ENCODE measurements around the gene NME1. TPM values are rescaled to one million over a fixed set of nuclear protein-coding genes. Genes with fewer than 3 reads are reported as not detected.

Gene NME1
- total and polyA plus RNA-seq, 3 donors from 2014 or later: 37.3 to 53.7 (median 52.3) TPM

- H3K4me3 ChIP-seq: no peak overlapping the region
- no peaks in the 10 kb centered on the region for H3K27me3 ChIP-seq
- H3K27ac ChIP-seq: no peak overlapping the region
- intact Hi-C loops (cut with DNase I; ENCODE audit: low total_unique reads): no loop called here
- TF ChIP-seq, protein P1, sequence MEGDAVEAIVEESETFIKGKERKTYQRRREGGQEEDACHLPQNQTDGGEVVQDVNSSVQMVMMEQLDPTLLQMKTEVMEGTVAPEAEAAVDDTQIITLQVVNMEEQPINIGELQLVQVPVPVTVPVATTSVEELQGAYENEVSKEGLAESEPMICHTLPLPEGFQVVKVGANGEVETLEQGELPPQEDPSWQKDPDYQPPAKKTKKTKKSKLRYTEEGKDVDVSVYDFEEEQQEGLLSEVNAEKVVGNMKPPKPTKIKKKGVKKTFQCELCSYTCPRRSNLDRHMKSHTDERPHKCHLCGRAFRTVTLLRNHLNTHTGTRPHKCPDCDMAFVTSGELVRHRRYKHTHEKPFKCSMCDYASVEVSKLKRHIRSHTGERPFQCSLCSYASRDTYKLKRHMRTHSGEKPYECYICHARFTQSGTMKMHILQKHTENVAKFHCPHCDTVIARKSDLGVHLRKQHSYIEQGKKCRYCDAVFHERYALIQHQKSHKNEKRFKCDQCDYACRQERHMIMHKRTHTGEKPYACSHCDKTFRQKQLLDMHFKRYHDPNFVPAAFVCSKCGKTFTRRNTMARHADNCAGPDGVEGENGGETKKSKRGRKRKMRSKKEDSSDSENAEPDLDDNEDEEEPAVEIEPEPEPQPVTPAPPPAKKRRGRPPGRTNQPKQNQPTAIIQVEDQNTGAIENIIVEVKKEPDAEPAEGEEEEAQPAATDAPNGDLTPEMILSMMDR (IDR thresholded peaks at IDR 0.05): no peak
- TF ChIP-seq POLR2A (IDR thresholded peaks at IDR 0.05): no peak
- no peak for DNase-seq
- WGBS, 2 donors: 84% methylated on average over 4 of the region's 4 CpGs
- H3K36me3 ChIP-seq (ENCODE audit: low read depth, missing control alignments): no peaks in the 10 kb centered on the region
- H3K9me3 ChIP-seq: no peaks in the 10 kb centered on the region
- H3K4me1 ChIP-seq: peaks cover 3% of the 10 kb centered on the region
Measured at GRCh38 chr17:51147650-51148049, 5.7 kb upstream of the NME1 start.

GRCh38 chr17:51149163-51149562 is 4.2 kb upstream of the NME1 start:
- H3K9me3 ChIP-seq: no peaks in the 10 kb centered on the region
- no peaks in the 10 kb centered on the region for H3K27me3 ChIP-seq
- H3K4me3 ChIP-seq: no peak overlapping the region
- TF ChIP-seq, protein P1 (IDR thresholded peaks at IDR 0.05): no peak
- TF ChIP-seq POLR2A (IDR thresholded peaks at IDR 0.05): no peak
- H3K27ac ChIP-seq: no peak overlapping the region
- no peaks in the 10 kb centered on the region for H3K36me3 ChIP-seq (ENCODE audit: low read depth, missing control alignments)
- intact Hi-C loops (cut with DNase I; ENCODE audit: low total_unique reads): no loop called here
- DNase-seq: no peak
- peaks cover 4% of the 10 kb centered on the region for H3K4me1 ChIP-seq
- WGBS, 2 donors: 77 to 95% methylated on average over 2 of the region's 2 CpGs

- Histone ChIP-seq H3K4me1 (peaks cover 4% of the 10 kb centered on the region), H3K4me3 (no peak overlapping the region), H3K27me3 (no peaks in the 10 kb centered on the region), H3K27ac (no peak overlapping the region), H3K9me3 (no peaks in the 10 kb centered on the region), H3K36me3 (ENCODE audit: low read depth, missing control alignments) (no peaks in the 10 kb centered on the region)
- intact Hi-C loops (cut with DNase I; ENCODE audit: low total_unique reads): loop anchor here (10.0 kb wide), 1 partner anchor 146 kb away; no protein-coding TSS in a partner anchor
- TF ChIP-seq, protein P1 (IDR thresholded peaks at IDR 0.05): no peak
- TF ChIP-seq POLR2A (IDR thresholded peaks at IDR 0.05): no peak
- 64 to 75% methylated on average over 5 of the region's 5 CpGs for WGBS, 2 donors
- no peak for DNase-seq
Measured at GRCh38 chr17:51150932-51151331, 2.4 kb upstream of the NME1 start.

DNA sequence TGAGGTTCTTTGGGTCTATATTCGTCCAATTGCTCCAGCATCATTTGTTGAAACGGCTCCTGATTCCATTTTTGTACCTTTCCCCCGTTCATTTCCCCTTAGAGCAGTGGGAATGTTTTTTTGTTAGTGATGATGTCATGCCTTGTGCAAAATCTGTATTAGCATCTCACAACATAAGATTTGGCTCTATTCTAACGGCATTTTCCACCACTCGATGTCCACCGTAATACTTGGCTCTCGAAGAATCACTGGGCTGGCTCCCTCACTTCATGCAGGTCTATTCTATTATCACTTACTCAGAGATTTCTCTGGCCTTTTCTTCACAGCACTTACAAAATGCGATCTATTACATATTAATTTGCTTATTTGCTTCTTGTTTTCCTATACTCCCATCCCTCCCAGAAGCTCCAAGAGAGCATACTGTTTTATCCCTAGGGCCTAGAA is 571 bp upstream of the NME1 start:
- H3K36me3 ChIP-seq (ENCODE audit: low read depth, missing control alignments): no peaks in the 10 kb centered on the region
- peaks cover 4% of the 10 kb centered on the region for H3K4me1 ChIP-seq
- H3K27ac ChIP-seq: peak overlapping the region; percentile 76 to 88
- H3K9me3 ChIP-seq: no peaks in the 10 kb centered on the region
- 7 to 17% methylated on average over 8 of the region's 8 CpGs for WGBS, 2 donors
- DNase-seq: peak; percentile 22
- peak overlapping the region; percentile 63 to 78 for H3K4me3 ChIP-seq
- H3K27me3 ChIP-seq: no peaks in the 10 kb centered on the region
- intact Hi-C loops (cut with DNase I; ENCODE audit: low total_unique reads): loop anchor here (10.0 kb wide), 1 partner anchor 148 kb away; no protein-coding TSS in a partner anchor
- TF ChIP-seq, protein P1 (IDR thresholded peaks at IDR 0.05): no peak
- no peak for TF ChIP-seq POLR2A (IDR thresholded peaks at IDR 0.05)

DNA sequence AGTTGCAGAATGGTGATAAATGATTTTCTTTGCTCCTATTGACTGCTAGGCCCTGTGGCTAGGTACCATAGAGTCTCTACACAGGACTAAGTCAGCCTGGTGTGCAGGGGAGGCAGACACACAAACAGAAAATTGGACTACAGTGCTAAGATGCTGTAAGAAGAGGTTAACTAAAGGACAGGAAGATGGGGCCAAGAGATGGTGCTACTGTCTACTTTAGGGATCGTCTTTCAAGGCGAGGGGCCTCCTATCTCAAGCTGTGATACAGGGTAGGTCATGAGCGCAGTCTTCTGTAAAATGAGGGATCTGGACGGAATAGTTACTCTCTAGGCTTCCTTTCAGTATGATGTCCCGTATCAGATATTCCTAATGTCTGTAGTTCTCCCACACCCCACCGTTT is 817 bp downstream of the NME1 start:
- WGBS, 2 donors: 4 to 8% methylated on average over 6 of the region's 6 CpGs
- Histone ChIP-seq H3K4me3 (peak overlapping the region; percentile 63 to 78), H3K27ac (no peak overlapping the region), H3K27me3 (no peaks in the 10 kb centered on the region), H3K4me1 (peaks cover 4% of the 10 kb centered on the region), H3K36me3 (ENCODE audit: low read depth, missing control alignments) (no peaks in the 10 kb centered on the region), H3K9me3 (no peaks in the 10 kb centered on the region)
- TF ChIP-seq, protein P1 (IDR thresholded peaks at IDR 0.05): no peak
- no peak for TF ChIP-seq POLR2A (IDR thresholded peaks at IDR 0.05)
- intact Hi-C loops (cut with DNase I; ENCODE audit: low total_unique reads): loop anchor here (10.0 kb wide), 1 partner anchor 149 kb away; no protein-coding TSS in a partner anchor
- no peak for DNase-seq
